GM12801 (cell line): Measurements from ENCODE around the gene LINGO3.

Experiments
- CTCF ChIP-seq: IDR thresholded peaks from one replicate; pipeline ENCODE4 v1.5.1; 2011; ENCODE audit warnings: control low read depth; ENCODE audit not compliant: insufficient read length; ENCODE audit errors: extremely low read depth

The LINGO3 gene

GRCh38 chr19:2286402-2287140 is 21.4 kb downstream of the LINGO3 start:
- TF ChIP-seq CTCF: no peak

GRCh38 chr19:2283835-2284507 is 24.0 kb downstream of the LINGO3 start:
- no peak for TF ChIP-seq CTCF

- no peak for TF ChIP-seq CTCF
These were observed 25.1 kb downstream of the LINGO3 start for GRCh38 chr19:2282862-2283237.

- no peak for TF ChIP-seq CTCF
These were observed 25.7 kb downstream of the LINGO3 start, which contains the start of gene PEAK3 for GRCh38 chr19:2282062-2282861. TSS of gene PEAK3 (minus strand) at chr19:2282175. CDS start at chr19:2280931, 1,244 bp downstream.

- no peak for TF ChIP-seq CTCF
These were observed 27.2 kb downstream of the LINGO3 start for GRCh38 chr19:2280633-2281264.

GRCh38 chr19:2278459-2279158 is 29.3 kb downstream of the LINGO3 start:
- no peak for TF ChIP-seq CTCF
